ENCODE data around the gene SLC28A3.
A peak's percentile ranks its signal among the peaks of the same experiment; 100 is the strongest.

Gene SLC28A3

GRCh38 chr9:84278130-84278529 lies 62.4 kb downstream of the SLC28A3 start:
- TF ChIP-seq, protein P1, sequence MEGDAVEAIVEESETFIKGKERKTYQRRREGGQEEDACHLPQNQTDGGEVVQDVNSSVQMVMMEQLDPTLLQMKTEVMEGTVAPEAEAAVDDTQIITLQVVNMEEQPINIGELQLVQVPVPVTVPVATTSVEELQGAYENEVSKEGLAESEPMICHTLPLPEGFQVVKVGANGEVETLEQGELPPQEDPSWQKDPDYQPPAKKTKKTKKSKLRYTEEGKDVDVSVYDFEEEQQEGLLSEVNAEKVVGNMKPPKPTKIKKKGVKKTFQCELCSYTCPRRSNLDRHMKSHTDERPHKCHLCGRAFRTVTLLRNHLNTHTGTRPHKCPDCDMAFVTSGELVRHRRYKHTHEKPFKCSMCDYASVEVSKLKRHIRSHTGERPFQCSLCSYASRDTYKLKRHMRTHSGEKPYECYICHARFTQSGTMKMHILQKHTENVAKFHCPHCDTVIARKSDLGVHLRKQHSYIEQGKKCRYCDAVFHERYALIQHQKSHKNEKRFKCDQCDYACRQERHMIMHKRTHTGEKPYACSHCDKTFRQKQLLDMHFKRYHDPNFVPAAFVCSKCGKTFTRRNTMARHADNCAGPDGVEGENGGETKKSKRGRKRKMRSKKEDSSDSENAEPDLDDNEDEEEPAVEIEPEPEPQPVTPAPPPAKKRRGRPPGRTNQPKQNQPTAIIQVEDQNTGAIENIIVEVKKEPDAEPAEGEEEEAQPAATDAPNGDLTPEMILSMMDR (IDR thresholded peaks at IDR 0.05; ENCODE audit: low read depth, low read length, missing control alignments) = no peak
- H3K36me3 ChIP-seq (replicated peaks) = no peaks in the 10 kb centered on the region
- no peak overlapping the region for H3K27ac ChIP-seq
- no peak overlapping the region for H3K4me3 ChIP-seq (ENCODE audit: low read depth, low read length)
- H3K27me3 ChIP-seq (replicated peaks) = no peaks in the 10 kb centered on the region
- in situ Hi-C loops (cut with HindIII; ENCODE audit: low pct_ligation_motif_present, low sequenced_read_pairs) = no loop called here
- peak; percentile 28 for DNase-seq

DNA sequence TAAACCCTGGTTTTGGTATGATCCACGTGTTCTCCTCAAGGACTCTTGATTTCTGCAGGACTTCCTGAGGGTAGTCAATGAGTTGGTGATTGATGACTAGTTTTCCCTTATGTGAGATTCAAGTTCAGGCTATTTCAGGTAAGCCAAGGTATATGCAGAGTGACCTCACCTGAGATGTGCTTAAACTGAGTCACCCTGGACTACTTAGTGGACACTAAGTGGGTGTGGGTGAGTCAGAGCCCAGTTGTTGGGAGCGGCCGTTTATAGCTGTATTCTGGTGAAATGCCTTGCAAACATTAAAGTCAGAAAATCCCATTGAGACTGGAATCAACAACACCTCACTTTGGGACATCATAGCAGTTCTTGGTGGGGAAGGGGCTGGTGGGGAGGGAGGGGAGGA lies 62.9 kb downstream of the SLC28A3 start:
- Histone ChIP-seq H3K27me3 (replicated peaks) (no peaks in the 10 kb centered on the region), H3K27ac (no peak overlapping the region), H3K36me3 (replicated peaks) (no peaks in the 10 kb centered on the region), H3K4me3 (ENCODE audit: low read depth, low read length) (no peak overlapping the region)
- TF ChIP-seq, protein P1 (IDR thresholded peaks at IDR 0.05; ENCODE audit: low read depth, low read length, missing control alignments) = no peak
- in situ Hi-C loops (cut with HindIII; ENCODE audit: low pct_ligation_motif_present, low sequenced_read_pairs) = no loop called here
- DNase-seq = no peak

GRCh38 chr9:84276741-84277140 lies 63.8 kb downstream of the SLC28A3 start:
- Histone ChIP-seq H3K36me3 (replicated peaks) (no peaks in the 10 kb centered on the region), H3K27ac (no peak overlapping the region), H3K4me3 (ENCODE audit: low read depth, low read length) (no peak overlapping the region), H3K27me3 (replicated peaks) (no peaks in the 10 kb centered on the region)
- in situ Hi-C loops (cut with HindIII; ENCODE audit: low pct_ligation_motif_present, low sequenced_read_pairs) = no loop called here
- TF ChIP-seq, protein P1 (IDR thresholded peaks at IDR 0.05; ENCODE audit: low read depth, low read length, missing control alignments) = no peak
- no peak for DNase-seq

GRCh38 chr9:84271921-84272556 lies 68.5 kb downstream of the SLC28A3 start:
- Histone ChIP-seq H3K36me3 (replicated peaks) (no peaks in the 10 kb centered on the region), H3K27me3 (replicated peaks) (no peaks in the 10 kb centered on the region), H3K4me3 (ENCODE audit: low read depth, low read length) (peak overlapping the region; percentile 42), H3K27ac (no peak overlapping the region)
- in situ Hi-C loops (cut with HindIII; ENCODE audit: low pct_ligation_motif_present, low sequenced_read_pairs) = loop anchor here (25.0 kb wide), 1 partner anchor 335 kb away; no protein-coding TSS in a partner anchor
- TF ChIP-seq, protein P1 (IDR thresholded peaks at IDR 0.05; ENCODE audit: low read depth, low read length, missing control alignments) = no peak
- no peak for DNase-seq

GRCh38 chr9:84271531-84271900 lies 69.0 kb downstream of the SLC28A3 start:
- H3K36me3 ChIP-seq (replicated peaks) = no peaks in the 10 kb centered on the region
- peak overlapping the region; percentile 42 for H3K4me3 ChIP-seq (ENCODE audit: low read depth, low read length)
- H3K27ac ChIP-seq = no peak overlapping the region
- TF ChIP-seq, protein P1 (IDR thresholded peaks at IDR 0.05; ENCODE audit: low read depth, low read length, missing control alignments) = no peak
- in situ Hi-C loops (cut with HindIII; ENCODE audit: low pct_ligation_motif_present, low sequenced_read_pairs) = loop anchor here (25.0 kb wide), 1 partner anchor 334 kb away; no protein-coding TSS in a partner anchor
- H3K27me3 ChIP-seq (replicated peaks) = no peaks in the 10 kb centered on the region
- DNase-seq = peak; percentile 84

All from brain microvascular endothelial cell (primary cell).